BJ (cell line): ENCODE data around the gene NAALADL2. TPM values are rescaled to one million over a fixed set of nuclear protein-coding genes. Genes with fewer than 3 reads are reported as not detected.
"Not testable (repeated sequence)": the region's sequence is repeated elsewhere in the genome, so short reads cannot be mapped to it uniquely, and the experiment has no call there.

ENCODE experiments used
- CTCF ChIA-PET: fragments of 350-600 bp; formaldehyde crosslinking; extraction: SDS; loops from one replicate; lab custom pipeline; 2021; ENCODE audit warnings: antibody characterized with exemption, inconsistent platforms; lab: Yijun Ruan, JAX
- POLR2A ChIA-PET: fragments of 300-600 bp; sonication (Branson Sonifier 250); formaldehyde crosslinking; extraction: SDS; loops from one replicate; lab custom pipeline; 2021; ENCODE audit warnings: antibody characterized with exemption; lab: Charles Lee
- DNase-seq: peaks from one replicate; pipeline ENCODE4 v3.0.0-alpha.2; 2011; ENCODE audit warnings: low read depth
- H3K27me3 ChIP-seq: 2 replicates; pipeline ENCODE4 v1.6.0; 2011; ENCODE audit warnings: low read length; ENCODE audit not compliant: control insufficient read depth, insufficient read depth
- H3K36me3 ChIP-seq: 2 replicates; pipeline ENCODE4 v1.5.1; 2011; ENCODE audit warnings: low read length; ENCODE audit not compliant: control insufficient read depth, insufficient read depth
- H3K4me3 ChIP-seq: 2 replicates; pipeline ENCODE4 v1.5.1; 2011; ENCODE audit warnings: low read depth, mild to moderate bottlenecking, control low read depth, low read length
- CTCF ChIP-seq: IDR thresholded peaks from 2 replicates; pipeline ENCODE4 v1.5.1; 2011; ENCODE audit warnings: low read depth, mild to moderate bottlenecking, control low read depth, inconsistent platforms, low read length, moderate library complexity; ENCODE audit not compliant: insufficient read depth
- polyA plus RNA-seq: library from polyadenylated mRNA; depleted of rRNA; stranded (reverse); fragments of >200 nt; gene quantifications from 2 replicates; pipeline ENCODE4 v1.2.3, GENCODE V29; 2011

The NAALADL2 gene
- polyA plus RNA-seq, 1 experiment: 3.6 TPM

DNA sequence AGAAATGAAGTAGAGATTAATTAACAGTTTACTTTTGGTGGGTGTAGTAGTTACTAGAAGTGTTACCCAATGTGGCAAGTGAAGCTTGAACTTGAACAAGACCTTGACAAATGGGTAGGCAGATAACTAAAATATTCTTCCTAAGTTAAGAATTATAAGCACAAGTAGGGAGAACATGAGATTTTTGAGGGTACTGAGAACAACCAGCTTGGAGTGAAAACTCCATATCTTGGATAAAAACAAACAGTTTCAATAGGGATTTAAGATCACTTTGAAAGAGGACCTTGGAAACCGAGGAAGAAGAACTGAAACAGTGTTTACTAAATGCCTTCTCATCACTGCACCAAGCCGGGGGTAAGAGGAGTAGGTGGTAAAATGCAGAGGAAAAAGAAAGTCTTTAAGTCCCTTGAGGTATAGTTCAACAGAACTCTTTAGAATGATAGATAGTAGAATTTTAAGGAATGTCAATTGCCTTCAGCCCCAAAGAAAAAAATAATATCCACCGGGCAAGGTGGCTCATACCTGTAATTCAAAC is 496.7 kb downstream of the NAALADL2 start:
- DNase-seq: no peak
- H3K27me3 ChIP-seq: no peaks in the 10 kb centered on the region
- H3K4me3 ChIP-seq: no peak overlapping the region
- ChIA-PET POLR2A (no interaction called here), CTCF (no interaction called here)
- TF ChIP-seq CTCF: no peak
- no peaks in the 10 kb centered on the region for H3K36me3 ChIP-seq

DNA sequence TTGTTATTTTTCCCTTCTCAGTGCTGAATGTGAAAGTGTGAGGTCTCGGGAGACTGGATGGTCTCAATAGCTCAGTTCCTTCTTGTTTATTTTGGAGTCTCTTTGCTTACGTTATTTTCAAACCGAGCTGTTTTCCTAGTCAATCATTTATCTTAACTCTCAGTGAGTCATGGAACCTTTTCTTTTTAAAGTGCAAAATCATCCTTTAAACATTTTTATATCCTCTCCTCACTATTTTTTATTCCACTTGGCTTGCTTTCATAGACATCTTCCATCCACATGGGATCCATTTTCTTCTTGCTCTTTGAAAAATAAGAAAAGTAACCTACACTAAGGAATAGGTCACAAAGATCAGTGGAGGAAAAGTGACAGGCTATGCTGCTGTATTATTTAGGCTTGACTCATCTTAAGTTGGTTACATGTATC is 497.8 kb downstream of the NAALADL2 start:
- H3K27me3 ChIP-seq: no peaks in the 10 kb centered on the region
- POLR2A ChIA-PET: interaction anchor here (0.6 kb wide), 1 partner anchor 424 kb away, joined by 3 read pairs; no protein-coding TSS in a partner anchor
- CTCF ChIA-PET: no interaction called here
- no peaks in the 10 kb centered on the region for H3K36me3 ChIP-seq
- no peak for TF ChIP-seq CTCF
- DNase-seq: peak; percentile 55
- no peak overlapping the region for H3K4me3 ChIP-seq

DNA sequence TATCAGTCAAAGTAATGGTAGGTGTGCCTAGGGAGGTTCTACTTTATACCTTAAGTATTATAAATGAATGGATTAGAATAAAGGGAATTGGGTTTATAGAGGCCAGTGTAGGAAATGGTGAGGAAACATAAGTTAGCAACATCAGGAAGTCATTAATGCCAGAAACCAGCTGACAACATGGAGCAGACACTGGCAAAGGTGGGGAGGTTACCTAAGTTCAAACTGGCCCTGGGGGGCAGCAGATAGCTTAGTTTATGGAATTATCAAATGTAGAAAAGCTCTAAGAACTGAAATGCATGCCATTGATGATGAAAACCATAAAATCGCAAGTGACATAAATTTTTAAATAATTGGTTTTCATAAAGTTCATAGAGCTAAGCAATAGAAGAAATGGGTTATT is 498.6 kb downstream of the NAALADL2 start:
- CTCF ChIA-PET: interaction anchor here (1.2 kb wide), 1 partner anchor 12 kb away, joined by 3 read pairs; no protein-coding TSS in a partner anchor

GRCh38 chr3:175358935-175359334 is 499.8 kb downstream of the NAALADL2 start:
- POLR2A ChIA-PET: no interaction called here
- TF ChIP-seq CTCF: no peak
- CTCF ChIA-PET: interaction anchor here (1.2 kb wide), 1 partner anchor 11 kb away, joined by 3 read pairs; no protein-coding TSS in a partner anchor
- DNase-seq: no peak
- H3K4me3 ChIP-seq: no peak overlapping the region
- no peaks in the 10 kb centered on the region for H3K27me3 ChIP-seq
- no peaks in the 10 kb centered on the region for H3K36me3 ChIP-seq

More for the DNA sequence above, 498.6 kb downstream of the NAALADL2 start:
- POLR2A ChIA-PET: no interaction called here
- Histone ChIP-seq H3K27me3 (no peaks in the 10 kb centered on the region), H3K36me3 (no peaks in the 10 kb centered on the region), H3K4me3 (no peak overlapping the region)
- TF ChIP-seq CTCF: no peak
- DNase-seq: no peak

- POLR2A ChIA-PET: interaction anchor here (0.6 kb wide), 1 partner anchor 334 kb away, joined by 4 read pairs; no protein-coding TSS in a partner anchor
- H3K36me3 ChIP-seq, CTCF ChIA-PET, H3K27me3 ChIP-seq, H3K4me3 ChIP-seq: not testable (repeated sequence)
- DNase-seq: peak; percentile 28
These were observed 511.3 kb downstream of the NAALADL2 start for GRCh38 chr3:175370426-175370825.

DNA sequence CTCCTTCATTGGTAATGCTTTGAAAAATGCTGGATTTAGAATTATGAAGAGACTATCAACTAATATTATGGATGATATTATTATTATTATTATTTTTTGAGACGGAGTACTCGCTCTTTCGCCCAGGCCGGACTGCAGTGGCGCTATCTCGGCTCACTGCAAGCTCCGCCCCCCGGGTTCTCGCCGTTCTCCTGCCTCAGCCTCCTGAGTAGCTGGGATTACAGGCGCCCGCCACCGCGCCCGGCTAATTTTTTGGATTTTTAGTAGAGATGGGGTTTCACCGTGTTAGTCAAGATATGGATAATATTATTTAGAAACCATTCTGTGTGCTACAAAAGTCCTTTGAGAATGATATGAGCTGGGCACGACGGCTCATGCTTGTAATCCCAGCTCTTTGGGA is 512.1 kb downstream of the NAALADL2 start:
- POLR2A ChIA-PET, H3K36me3 ChIP-seq, DNase-seq, H3K27me3 ChIP-seq, H3K4me3 ChIP-seq, CTCF ChIA-PET: not testable (repeated sequence)
